ENCODE results near the gene UBE2O.

UBE2O gene

GRCh38 chr17:76381633-76382350, 71.2 kb downstream of the UBE2O start:
- TF ChIP-seq CTCF (IDR thresholded peaks at IDR 0.05; ENCODE audit: low read length) (no peak), EZH2phosphoT487 (IDR thresholded peaks at IDR 0.05; ENCODE audit: low read length) (no peak), EZH2 (optimal IDR thresholded peaks at IDR 0.05; ENCODE audit: low read depth, low read length) (no peak)
- no peak for DNase-seq
- Histone ChIP-seq H3K4me3 (ENCODE audit: low read length) (no peak overlapping the region), H4K20me1 (ENCODE audit: insufficient read depth, low read length) (no peaks in the 10 kb centered on the region), H3K9ac (ENCODE audit: low read length) (no peak overlapping the region), H3K9me3 (replicated peaks; ENCODE audit: insufficient read depth, low read length) (no peaks in the 10 kb centered on the region), H2AFZ (ENCODE audit: low read length) (no peak overlapping the region), H3K9me2 (replicated peaks; ENCODE audit: insufficient read depth, low read length) (no peaks in the 10 kb centered on the region), H3K36me3 (replicated peaks; ENCODE audit: insufficient read depth, low read length) (no peaks in the 10 kb centered on the region), H3F3A (ENCODE audit: insufficient read depth, low read length) (peaks cover 9% of the 10 kb centered on the region), H3K27ac (ENCODE audit: low read length) (no peak overlapping the region), H3K4me1 (ENCODE audit: low read length) (peaks cover 11% of the 10 kb centered on the region; the same call in 1 of the 2 replicates), H3K27me3 (replicated peaks; ENCODE audit: insufficient read depth, low read length) (peaks cover 18% of the 10 kb centered on the region), H3K79me2 (ENCODE audit: low read length) (no peaks in the 10 kb centered on the region), H3K4me2 (ENCODE audit: low read depth, low read length) (no peak overlapping the region)

GRCh38 chr17:76379646-76380376, 73.1 kb downstream of the UBE2O start:
- H3K9ac ChIP-seq (ENCODE audit: low read length): no peak overlapping the region
- no peak overlapping the region for H3K27ac ChIP-seq (ENCODE audit: low read length)
- no peaks in the 10 kb centered on the region for H3K9me3 ChIP-seq (replicated peaks; ENCODE audit: insufficient read depth, low read length)
- no peaks in the 10 kb centered on the region for H3K9me2 ChIP-seq (replicated peaks; ENCODE audit: insufficient read depth, low read length)
- H3K79me2 ChIP-seq (ENCODE audit: low read length): no peaks in the 10 kb centered on the region
- H3K4me1 ChIP-seq (ENCODE audit: low read length): peaks cover 4% of the 10 kb centered on the region; the same call in 1 of the 2 replicates
- H2AFZ ChIP-seq (ENCODE audit: low read length): no peak overlapping the region
- H3K4me2 ChIP-seq (ENCODE audit: low read depth, low read length): no peak overlapping the region
- peaks cover 13% of the 10 kb centered on the region for H3K27me3 ChIP-seq (replicated peaks; ENCODE audit: insufficient read depth, low read length)
- peaks cover 5% of the 10 kb centered on the region for H3F3A ChIP-seq (ENCODE audit: insufficient read depth, low read length)
- TF ChIP-seq EZH2phosphoT487 (IDR thresholded peaks at IDR 0.05; ENCODE audit: low read length): no peak
- no peak for TF ChIP-seq EZH2 (optimal IDR thresholded peaks at IDR 0.05; ENCODE audit: low read depth, low read length)
- H4K20me1 ChIP-seq (ENCODE audit: insufficient read depth, low read length): no peaks in the 10 kb centered on the region
- DNase-seq: no peak
- no peaks in the 10 kb centered on the region for H3K36me3 ChIP-seq (replicated peaks; ENCODE audit: insufficient read depth, low read length)
- no peak overlapping the region for H3K4me3 ChIP-seq (ENCODE audit: low read length)

GRCh38 chr17:76379275-76379641, 73.7 kb downstream of the UBE2O start:
- no peaks in the 10 kb centered on the region for H3K79me2 ChIP-seq (ENCODE audit: low read length)
- no peaks in the 10 kb centered on the region for H3K36me3 ChIP-seq (replicated peaks; ENCODE audit: insufficient read depth, low read length)
- H3K4me1 ChIP-seq (ENCODE audit: low read length): no peaks in the 10 kb centered on the region
- H3K27me3 ChIP-seq (replicated peaks; ENCODE audit: insufficient read depth, low read length): peaks cover 10% of the 10 kb centered on the region
- H2AFZ ChIP-seq (ENCODE audit: low read length): no peak overlapping the region
- no peak overlapping the region for H3K27ac ChIP-seq (ENCODE audit: low read length)
- no peak for DNase-seq
- H4K20me1 ChIP-seq (ENCODE audit: insufficient read depth, low read length): no peaks in the 10 kb centered on the region
- H3K4me2 ChIP-seq (ENCODE audit: low read depth, low read length): no peak overlapping the region
- no peak overlapping the region for H3K9ac ChIP-seq (ENCODE audit: low read length)
- no peaks in the 10 kb centered on the region for H3K9me3 ChIP-seq (replicated peaks; ENCODE audit: insufficient read depth, low read length)
- H3K4me3 ChIP-seq (ENCODE audit: low read length): no peak overlapping the region
- no peaks in the 10 kb centered on the region for H3K9me2 ChIP-seq (replicated peaks; ENCODE audit: insufficient read depth, low read length)
- peaks cover 5% of the 10 kb centered on the region for H3F3A ChIP-seq (ENCODE audit: insufficient read depth, low read length)
- TF ChIP-seq CTCF (IDR thresholded peaks at IDR 0.05; ENCODE audit: low read length) (no peak), EZH2phosphoT487 (IDR thresholded peaks at IDR 0.05; ENCODE audit: low read length) (no peak), EZH2 (optimal IDR thresholded peaks at IDR 0.05; ENCODE audit: low read depth, low read length) (no peak)

Measured in MM.1S (cell line).